Tibial nerve (tissue), 4 donors: ENCODE measurements around the gene PRM3. TPM values are rescaled to one million over a fixed set of nuclear protein-coding genes. Genes with fewer than 3 reads are reported as not detected.

Experiments
- DNase-seq, 2 donors: peaks; one replicate each; pipeline ENCODE4 v3.0.0-alpha.2; 2019; ENCODE audit warnings: low spot score in 2 of 2
- H3K27ac ChIP-seq, 4 donors: fragments of 200-600 bp; sonication (generic) in 3 of 4; one replicate each; pipeline ENCODE4 v1.5.1; 2017 to 2019; ENCODE audit warnings: mild to moderate bottlenecking in 1 of 4
- H3K27me3 ChIP-seq, 2 donors: fragments of 200-600 bp; sonication (generic) in 1 of 2; one replicate each; pipeline versions ENCODE4 v1.5.1 to v1.6.0; 2017 to 2019
- H3K36me3 ChIP-seq, 3 donors: fragments of 200-600 bp; sonication (generic); one replicate each; pipeline ENCODE4 v1.5.1; 2018 to 2019
- H3K4me1 ChIP-seq, 4 donors: fragments of 200-600 bp; sonication (generic) in 3 of 4; one replicate each; pipeline ENCODE4 v1.5.1; 2017 to 2019
- H3K4me3 ChIP-seq, 4 donors: fragments of 200-600 bp; sonication (generic) in 3 of 4; one replicate each; pipeline ENCODE4 v1.5.1; 2017 to 2019; ENCODE audit warnings: mild to moderate bottlenecking in 1 of 4, moderate library complexity in 1 of 4
- H3K9me3 ChIP-seq, 4 donors: fragments of 200-600 bp; sonication (generic) in 3 of 4; one replicate each; pipeline ENCODE4 v1.5.1; 2017 to 2019
- EP300 ChIP-seq, 2 donors: sonication (generic); formaldehyde crosslinking; IDR thresholded peaks; one replicate each; pipeline ENCODE4 v1.6.1; 2017; ENCODE audit warnings: antibody characterized with exemption in 2 of 2, mild to moderate bottlenecking in 1 of 2
- POLR2A ChIP-seq, 2 donors: fragments of 450-650 bp; IDR thresholded peaks; one replicate each; pipeline ENCODE4 v1.6.1; 2017; ENCODE audit warnings: antibody characterized with exemption in 2 of 2, mild to moderate bottlenecking in 2 of 2, moderate library complexity in 2 of 2
- WGBS, 2 donors: methylation state at CpG; one replicate each; pipeline ENCODE4 v1.1.5; 2018; 5-methylcytosine and 5-hydroxymethylcytosine counted together
- total RNA-seq, 4 donors: library from RNA; depleted of rRNA; stranded (reverse); fragments of >200 nt; gene quantifications; one replicate each; pipeline ENCODE4 v1.1.0, GENCODE V29; 2016
- TF ChIP-seq, protein P1 (sequence below), 5 experiments: fragments of 200-600 bp in 3 of 5; fragments of 450-650 bp in 2 of 5; sonication (generic) in 3 of 5; IDR thresholded peaks; one replicate each; pipeline ENCODE4 v1.5.1; 2016 to 2019; ENCODE audit warnings: antibody characterized with exemption in 5 of 5, mild to moderate bottlenecking in 3 of 5, moderate library complexity in 2 of 5

PRM3 gene
- total RNA-seq, 4 donors from 2014 or later = not detected

DNA sequence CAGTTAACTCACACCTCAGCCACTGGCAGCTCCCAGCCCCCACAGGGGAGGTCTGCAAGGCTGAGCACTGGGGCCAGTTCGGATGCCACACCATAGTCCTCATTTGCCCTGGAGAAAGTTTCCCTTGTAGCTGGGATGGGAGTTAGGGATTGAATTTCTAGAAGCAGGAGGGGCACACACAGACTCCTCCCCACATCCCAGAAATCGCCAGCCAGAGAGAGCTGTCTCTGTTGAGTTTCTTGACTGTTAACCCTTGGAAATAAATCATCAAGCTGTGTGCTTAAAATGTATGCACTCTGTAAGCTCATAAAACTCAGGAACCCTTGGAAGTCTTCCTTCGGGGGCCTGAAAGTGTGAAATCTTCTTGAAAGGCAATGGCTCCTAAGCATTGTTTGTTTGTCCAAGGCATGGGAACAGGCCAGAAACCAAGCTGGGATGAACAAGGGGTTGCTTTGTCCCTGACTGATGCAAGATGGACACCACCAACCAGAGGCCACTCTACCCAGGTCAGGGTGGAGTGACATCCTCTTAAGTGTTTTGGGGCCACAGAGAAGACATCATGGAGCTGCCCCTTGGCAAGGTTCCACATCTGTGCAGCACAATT, 394 bp upstream of the PRM3 start:
- no peak overlapping the region for H3K27ac ChIP-seq
- TF ChIP-seq, protein P1, sequence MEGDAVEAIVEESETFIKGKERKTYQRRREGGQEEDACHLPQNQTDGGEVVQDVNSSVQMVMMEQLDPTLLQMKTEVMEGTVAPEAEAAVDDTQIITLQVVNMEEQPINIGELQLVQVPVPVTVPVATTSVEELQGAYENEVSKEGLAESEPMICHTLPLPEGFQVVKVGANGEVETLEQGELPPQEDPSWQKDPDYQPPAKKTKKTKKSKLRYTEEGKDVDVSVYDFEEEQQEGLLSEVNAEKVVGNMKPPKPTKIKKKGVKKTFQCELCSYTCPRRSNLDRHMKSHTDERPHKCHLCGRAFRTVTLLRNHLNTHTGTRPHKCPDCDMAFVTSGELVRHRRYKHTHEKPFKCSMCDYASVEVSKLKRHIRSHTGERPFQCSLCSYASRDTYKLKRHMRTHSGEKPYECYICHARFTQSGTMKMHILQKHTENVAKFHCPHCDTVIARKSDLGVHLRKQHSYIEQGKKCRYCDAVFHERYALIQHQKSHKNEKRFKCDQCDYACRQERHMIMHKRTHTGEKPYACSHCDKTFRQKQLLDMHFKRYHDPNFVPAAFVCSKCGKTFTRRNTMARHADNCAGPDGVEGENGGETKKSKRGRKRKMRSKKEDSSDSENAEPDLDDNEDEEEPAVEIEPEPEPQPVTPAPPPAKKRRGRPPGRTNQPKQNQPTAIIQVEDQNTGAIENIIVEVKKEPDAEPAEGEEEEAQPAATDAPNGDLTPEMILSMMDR (IDR thresholded peaks at IDR 0.05) = no peak
- TF ChIP-seq EP300 (IDR thresholded peaks at IDR 0.05) (no peak), POLR2A (IDR thresholded peaks at IDR 0.05) (no peak)
- WGBS, 2 donors = 33 to 45% methylated on average over 2 to 3 of the region's 3 CpGs
- no peaks in the 10 kb centered on the region for H3K9me3 ChIP-seq
- no peaks in the 10 kb centered on the region for H3K27me3 ChIP-seq
- H3K4me1 ChIP-seq = no peaks in the 10 kb centered on the region
- DNase-seq = no peak
- H3K4me3 ChIP-seq = no peak overlapping the region
- H3K36me3 ChIP-seq = no peaks in the 10 kb centered on the region

DNA sequence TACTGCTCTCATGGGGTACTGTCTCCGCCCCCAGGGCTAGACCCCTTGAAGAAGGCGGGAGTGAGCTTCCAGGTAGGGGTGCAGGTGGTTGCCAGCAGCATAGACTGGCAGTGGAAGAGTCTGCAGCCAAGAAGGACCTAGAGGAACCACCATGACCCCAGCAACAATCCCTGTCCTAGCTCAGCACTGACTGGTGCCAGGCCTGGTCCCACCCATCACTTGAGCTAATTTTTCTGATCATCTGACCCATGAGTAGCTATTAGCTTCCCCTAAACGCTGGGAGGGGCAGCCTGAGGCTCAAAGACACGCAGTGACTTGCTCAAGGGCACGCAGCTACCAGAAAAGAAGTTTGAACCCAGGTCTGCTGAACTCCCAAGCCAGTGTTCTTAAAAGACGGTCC, 945 bp downstream of the PRM3 start:
- Histone ChIP-seq H3K27me3 (no peaks in the 10 kb centered on the region), H3K36me3 (no peaks in the 10 kb centered on the region), H3K4me3 (no peak overlapping the region), H3K27ac (no peak overlapping the region), H3K9me3 (no peaks in the 10 kb centered on the region), H3K4me1 (no peaks in the 10 kb centered on the region)
- 81 to 90% methylated on average over 6 of the region's 6 CpGs for WGBS, 2 donors
- no peak for TF ChIP-seq POLR2A (IDR thresholded peaks at IDR 0.05)
- no peak for TF ChIP-seq EP300 (IDR thresholded peaks at IDR 0.05)
- no peak for DNase-seq

DNA sequence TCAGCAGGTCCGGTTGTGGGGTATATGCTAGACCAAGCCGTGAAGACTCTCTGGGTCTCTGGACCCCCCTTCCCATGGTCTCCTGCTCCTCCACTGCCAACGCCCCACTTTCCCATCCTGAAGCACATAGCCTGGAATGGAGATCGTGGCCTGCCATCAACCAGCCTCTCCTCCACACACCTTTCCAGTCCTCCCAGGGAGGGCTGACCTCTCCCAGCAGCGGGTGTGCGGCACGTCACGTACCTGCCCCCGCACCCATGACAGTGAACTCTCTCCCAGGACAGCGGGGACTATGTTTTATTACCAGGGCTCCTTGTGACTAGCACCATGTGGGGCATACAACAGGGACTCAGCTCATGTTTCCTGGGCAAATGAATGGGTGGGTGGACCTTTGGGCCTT, 1.8 kb downstream of the PRM3 start:
- Histone ChIP-seq H3K4me3 (no peak overlapping the region), H3K36me3 (no peaks in the 10 kb centered on the region), H3K9me3 (no peaks in the 10 kb centered on the region), H3K4me1 (no peaks in the 10 kb centered on the region), H3K27ac (no peak overlapping the region), H3K27me3 (no peaks in the 10 kb centered on the region)
- TF ChIP-seq EP300 (IDR thresholded peaks at IDR 0.05) (no peak), POLR2A (IDR thresholded peaks at IDR 0.05) (no peak)
- TF ChIP-seq, protein P1 (IDR thresholded peaks at IDR 0.05) = no peak
- DNase-seq = no peak
- WGBS, 2 donors = 98 to 99% methylated on average over 10 of the region's 10 CpGs

DNA sequence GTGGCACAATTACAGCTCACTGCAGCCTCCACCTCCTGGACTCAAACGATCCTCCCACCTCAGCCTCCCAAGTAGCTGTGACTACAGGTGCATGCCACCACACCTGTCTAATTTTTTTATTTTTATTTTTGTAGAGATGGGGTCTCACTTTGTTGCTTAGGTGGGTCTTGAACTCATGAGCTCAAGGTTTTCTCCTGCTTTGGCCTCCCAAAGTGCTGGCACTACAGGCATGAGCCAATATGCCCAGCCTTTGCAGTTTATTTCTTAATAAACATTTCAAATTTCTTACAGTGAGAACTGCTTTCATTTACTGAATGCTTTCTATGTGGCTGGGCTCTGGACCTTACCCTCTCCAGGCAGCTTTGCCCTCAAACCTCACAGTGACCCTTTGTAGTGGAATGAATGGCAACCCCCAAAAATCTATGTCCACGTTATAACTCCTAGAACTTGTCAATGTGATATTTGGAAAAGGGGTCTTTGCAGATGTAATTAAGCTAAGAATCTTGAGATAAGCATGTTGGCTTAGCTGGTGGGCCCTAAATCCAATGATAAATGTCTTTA, 2.7 kb downstream of the PRM3 start:
- TF ChIP-seq, protein P1 (IDR thresholded peaks at IDR 0.05) = no peak
- TF ChIP-seq EP300 (IDR thresholded peaks at IDR 0.05) (no peak), POLR2A (IDR thresholded peaks at IDR 0.05) (no peak)
- Histone ChIP-seq H3K4me1 (no peaks in the 10 kb centered on the region), H3K27ac (no peak overlapping the region), H3K27me3 (no peaks in the 10 kb centered on the region), H3K36me3 (no peaks in the 10 kb centered on the region), H3K9me3 (no peaks in the 10 kb centered on the region), H3K4me3 (no peak overlapping the region)
- DNase-seq = no peak
- WGBS, 2 donors = 88 to 89% methylated on average over 2 of the region's 2 CpGs

DNA sequence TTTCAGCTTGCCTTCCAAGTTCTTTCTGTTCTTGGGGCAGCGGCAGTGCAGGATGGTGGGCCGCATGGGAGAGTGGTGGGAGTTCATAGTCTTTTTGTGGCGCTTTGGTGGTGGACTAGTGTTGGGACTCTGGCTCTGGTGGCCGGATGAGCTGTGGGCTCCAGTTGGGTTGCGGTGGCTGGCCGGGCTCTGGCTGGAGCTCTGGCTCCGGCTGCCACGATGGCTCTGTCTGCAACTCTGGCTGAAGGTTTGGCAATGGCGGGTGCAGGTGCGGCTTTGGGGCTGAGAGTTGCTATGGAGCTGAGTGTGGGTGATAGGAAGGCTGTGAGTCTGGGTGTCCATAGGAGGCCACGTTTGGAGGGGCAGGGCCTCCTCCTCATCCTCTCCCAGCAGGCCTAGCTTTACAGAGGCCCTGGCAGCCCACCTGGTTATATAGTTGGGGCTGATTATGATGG, 4.5 kb downstream of the PRM3 start, which contains the start of gene TNP2:
TSS of gene TNP2 (minus strand) at position 405 of the 455 bp plus-strand sequence. CDS start at position 342, 63 bp downstream.
- no peaks in the 10 kb centered on the region for H3K36me3 ChIP-seq
- DNase-seq = no peak

More for the DNA sequence above, 4.5 kb downstream of the PRM3 start, which contains the start of gene TNP2:
- no peaks in the 10 kb centered on the region for H3K4me1 ChIP-seq
- no peak within 1 kb of the TSS for H3K4me3 ChIP-seq
- no peak within 1 kb of the TSS for H3K27ac ChIP-seq
- no peaks in the 10 kb centered on the region for H3K27me3 ChIP-seq
- no peaks in the 10 kb centered on the region for H3K9me3 ChIP-seq
- 93 to 98% methylated on average over 11 of the region's 11 CpGs for WGBS, 2 donors
- TF ChIP-seq POLR2A (IDR thresholded peaks at IDR 0.05) (no peak), EP300 (IDR thresholded peaks at IDR 0.05) (no peak)
- TF ChIP-seq, protein P1 (IDR thresholded peaks at IDR 0.05) = no peak
